Psoas muscle (tissue), 8 donors: ENCODE results near the gene LMX1A. TPM values are rescaled to one million over a fixed set of nuclear protein-coding genes. Genes with fewer than 3 reads are reported as not detected.

Experiments
- ATAC-seq, 4 donors: fragments of 200-7000 bp; cut with Tn5 transposase; one replicate each; pipeline ENCODE4 v1.9.1; 2020; ENCODE audit warnings: moderate library complexity in 3 of 4, mild to moderate bottlenecking in 2 of 4
- DNase-seq, 2 donors: peaks; one replicate each; pipeline ENCODE4 v3.0.0-alpha.2; 2020
- H3K27ac ChIP-seq: fragments of 200-600 bp; one replicate; pipeline ENCODE4 v1.8.0; 2022
- H3K27me3 ChIP-seq, 3 donors: fragments of 200-600 bp in 1 of 3; one replicate each; pipeline versions ENCODE4 v1.6.1 to v1.8.0; 2013 to 2022; ENCODE audit warnings: low read length in 2 of 3, mild to moderate bottlenecking in 2 of 3, moderate library complexity in 1 of 3; ENCODE audit not compliant: insufficient read depth in 3 of 3
- H3K36me3 ChIP-seq, 2 donors: fragments of 200-600 bp in 1 of 2; one replicate each; pipeline versions ENCODE4 v1.6.1 to v1.8.0; 2013 to 2022; ENCODE audit warnings: low read depth in 1 of 2, mild to moderate bottlenecking in 1 of 2, moderate library complexity in 1 of 2; ENCODE audit not compliant: insufficient read depth in 1 of 2
- H3K4me1 ChIP-seq: fragments of 200-600 bp; one replicate; pipeline ENCODE4 v1.8.0; 2022
- H3K4me3 ChIP-seq: fragments of 200-600 bp; one replicate; pipeline ENCODE4 v1.8.0; 2022; ENCODE audit warnings: mild to moderate bottlenecking
- H3K9me3 ChIP-seq: fragments of 200-600 bp; one replicate; pipeline ENCODE4 v1.8.0; 2022
- WGBS, 3 donors: extraction: QIAGEN DNeasy Blood & Tissue Kit; methylation state at CpG; one replicate each; pipeline versions ENCODE4 v1.1.6 to v1.1.7; 2013; 5-methylcytosine and 5-hydroxymethylcytosine counted together
- intact Hi-C, 2 donors: fragments of 100-400 bp; cut with DNase I; formaldehyde crosslinking; loops; one replicate each; pipeline versions ENCODE4 v1.11.0 to v1.14.2; 2022
- polyA plus RNA-seq, 3 donors: library from polyadenylated mRNA; stranded (reverse); fragments of 200-250 nt; gene quantifications; one replicate each; pipeline ENCODE4 v1.2.3, GENCODE V29; 2013
- total RNA-seq, 4 donors: library from RNA; stranded (reverse); fragmentation: NEBNext Ultra II Directional in 2 of 4; extraction: Animal tissue kit (Norgen Biotek cat#: 25700) in 2 of 4; gene quantifications; one replicate each; pipeline versions ENCODE4 v1.2.1 to v1.2.4, GENCODE V29; 2021 to 2023
- TF ChIP-seq, protein P1 (sequence below): fragments of 200-600 bp; IDR thresholded peaks from one replicate; pipeline ENCODE4 v1.8.0; 2022; ENCODE audit warnings: antibody characterized with exemption
- donor health status: healthy with polysubstance abuse.
- donor health status: DM: no; HTN: no; CAD: no; lungs with moderate emphysema.
- donor health status: Bipolar disorder and iron deficiency.
- donor health status: healthy.
- donor health status: DM: yes; HTN: yes; CAD: no.
- donor health status: DM: no; HTN: no; CAD: no.
- donor health status: DM: no; HTN: no; CAD: no.
- donor health status: DM: yes; HTN: yes; CAD: no.

The LMX1A gene
- total and polyA plus RNA-seq, 7 donors, result 0.04 to 0.36 (median 0.16) TPM; not detected in 3

DNA sequence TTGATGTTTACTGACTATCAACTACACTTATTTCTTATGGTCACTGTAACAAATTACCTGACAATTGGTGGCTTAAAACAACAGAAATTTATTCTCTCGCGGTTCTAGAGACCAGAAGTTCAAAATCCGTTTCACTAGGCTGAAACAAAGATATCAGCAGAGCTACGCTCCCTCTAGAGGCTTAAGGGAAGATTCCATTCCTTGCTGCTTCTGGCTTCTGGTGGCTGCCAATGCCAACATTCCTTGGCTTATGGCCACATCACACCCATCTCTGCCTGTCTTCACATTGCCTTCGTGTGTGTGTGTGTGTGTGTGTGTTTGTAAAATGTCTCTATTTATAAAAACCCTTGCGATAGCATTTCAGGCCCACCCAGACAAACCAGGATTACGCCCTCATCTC is 66.4 kb downstream of the LMX1A start:
- H3K27me3 ChIP-seq, result peaks cover 0 to 10% (median 1%) of the 10 kb centered on the region in 3 donors

DNA sequence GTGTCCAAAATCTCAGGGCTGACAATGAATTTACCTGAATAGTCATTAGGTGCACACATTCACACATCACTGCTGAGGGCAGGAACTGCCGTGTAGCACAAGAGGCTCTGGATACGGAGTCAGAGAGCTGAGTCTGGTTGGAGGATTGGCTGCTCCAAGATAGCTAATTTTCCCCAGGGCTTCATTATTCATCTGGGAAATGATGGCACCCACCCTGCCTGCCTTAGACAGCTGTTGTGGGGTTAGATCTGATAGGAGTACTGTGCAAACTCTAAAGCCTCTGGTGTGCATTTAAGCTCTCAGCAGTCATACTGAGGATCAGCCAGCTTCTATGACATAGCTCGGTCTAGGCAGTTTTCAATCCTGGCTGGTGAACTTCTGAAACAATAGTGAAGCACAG is 67.0 kb downstream of the LMX1A start:
- H3K27me3 ChIP-seq, result peaks cover 0 to 10% (median 1%) of the 10 kb centered on the region in 3 donors
- TF ChIP-seq, protein P1, sequence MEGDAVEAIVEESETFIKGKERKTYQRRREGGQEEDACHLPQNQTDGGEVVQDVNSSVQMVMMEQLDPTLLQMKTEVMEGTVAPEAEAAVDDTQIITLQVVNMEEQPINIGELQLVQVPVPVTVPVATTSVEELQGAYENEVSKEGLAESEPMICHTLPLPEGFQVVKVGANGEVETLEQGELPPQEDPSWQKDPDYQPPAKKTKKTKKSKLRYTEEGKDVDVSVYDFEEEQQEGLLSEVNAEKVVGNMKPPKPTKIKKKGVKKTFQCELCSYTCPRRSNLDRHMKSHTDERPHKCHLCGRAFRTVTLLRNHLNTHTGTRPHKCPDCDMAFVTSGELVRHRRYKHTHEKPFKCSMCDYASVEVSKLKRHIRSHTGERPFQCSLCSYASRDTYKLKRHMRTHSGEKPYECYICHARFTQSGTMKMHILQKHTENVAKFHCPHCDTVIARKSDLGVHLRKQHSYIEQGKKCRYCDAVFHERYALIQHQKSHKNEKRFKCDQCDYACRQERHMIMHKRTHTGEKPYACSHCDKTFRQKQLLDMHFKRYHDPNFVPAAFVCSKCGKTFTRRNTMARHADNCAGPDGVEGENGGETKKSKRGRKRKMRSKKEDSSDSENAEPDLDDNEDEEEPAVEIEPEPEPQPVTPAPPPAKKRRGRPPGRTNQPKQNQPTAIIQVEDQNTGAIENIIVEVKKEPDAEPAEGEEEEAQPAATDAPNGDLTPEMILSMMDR, result no peak

More for the DNA sequence above, 66.4 kb downstream of the LMX1A start:
- ATAC-seq (peak; percentile 28 to 83 (median 66)), DNase-seq (no peak)
- H3K36me3 ChIP-seq, result no peaks in the 10 kb centered on the region
- no peaks in the 10 kb centered on the region for H3K4me1 ChIP-seq
- no peak overlapping the region for H3K4me3 ChIP-seq
- 27 to 38% (median 34%) methylated on average over 7 of the region's 7 CpGs for WGBS, 3 donors
- no peak overlapping the region for H3K27ac ChIP-seq
- intact Hi-C loops, result loop anchor here in 1 of 2 donors (5.0 kb wide), 2 partner anchors 33 to 138 kb away; no protein-coding TSS in a partner anchor
- TF ChIP-seq, protein P1, result peak; percentile 29
- no peaks in the 10 kb centered on the region for H3K9me3 ChIP-seq

DNA sequence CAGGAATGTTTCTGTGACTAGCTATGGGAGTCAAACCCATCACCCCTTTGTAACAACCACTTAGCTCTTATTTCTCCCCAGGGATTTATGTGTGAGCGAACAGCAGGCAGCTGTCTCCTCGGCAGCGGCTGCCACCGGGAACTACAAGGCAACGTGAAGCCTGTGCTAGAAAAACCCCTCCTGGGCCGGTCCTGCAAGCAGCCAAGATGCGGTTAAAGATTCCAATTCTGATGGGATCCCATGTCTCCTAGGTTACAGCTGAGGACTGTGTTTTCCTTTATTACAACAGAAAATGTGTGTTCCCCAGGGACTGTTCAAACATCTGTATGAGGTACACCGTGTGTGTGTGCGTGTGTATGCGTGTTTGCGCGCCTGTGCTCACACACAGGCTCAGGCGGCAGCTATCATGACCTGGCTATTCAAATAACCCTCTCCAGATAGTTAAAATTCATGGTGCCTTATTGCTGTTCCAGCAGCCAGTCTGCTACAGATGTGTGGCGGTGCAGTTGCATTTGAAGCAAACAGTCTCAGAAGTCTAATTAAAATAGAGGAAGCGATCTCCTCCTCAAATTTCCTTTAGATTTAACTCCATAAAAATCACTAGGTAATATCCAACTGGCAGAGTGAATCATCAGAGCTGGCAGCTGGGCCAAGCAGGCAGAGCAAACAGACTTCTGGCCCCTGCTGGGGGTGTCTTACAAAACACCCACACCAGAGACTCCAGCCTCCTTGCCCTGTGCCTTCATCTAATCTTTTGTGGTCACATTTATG is 68.0 kb downstream of the LMX1A start:
- Histone ChIP-seq H3K9me3 (no peaks in the 10 kb centered on the region), H3K36me3 (no peaks in the 10 kb centered on the region), H3K4me3 (no peak overlapping the region), H3K27ac (no peak overlapping the region), H3K4me1 (no peaks in the 10 kb centered on the region), H3K27me3 (peaks cover 0 to 10% (median 1%) of the 10 kb centered on the region in 3 donors)
- DNase-seq, result peak in 1 of 2 donors; percentile 58
- 31 to 55% (median 42%) methylated on average over 15 of the region's 15 CpGs for WGBS, 3 donors
- ATAC-seq, result peak in 3 of 4 donors; percentile 25 to 56 (median 49)
- TF ChIP-seq, protein P1, result no peak
- intact Hi-C loops, result no loop called here

More for the DNA sequence above, 67.0 kb downstream of the LMX1A start:
- no peaks in the 10 kb centered on the region for H3K4me1 ChIP-seq
- no peaks in the 10 kb centered on the region for H3K36me3 ChIP-seq
- DNase-seq (no peak), ATAC-seq (no peak)
- H3K4me3 ChIP-seq, result no peak overlapping the region
- H3K9me3 ChIP-seq, result no peaks in the 10 kb centered on the region
- WGBS, 3 donors, result 52 to 66% (median 53%) methylated on average over 3 of the region's 3 CpGs
- H3K27ac ChIP-seq, result no peak overlapping the region
- intact Hi-C loops, result no loop called here

DNA sequence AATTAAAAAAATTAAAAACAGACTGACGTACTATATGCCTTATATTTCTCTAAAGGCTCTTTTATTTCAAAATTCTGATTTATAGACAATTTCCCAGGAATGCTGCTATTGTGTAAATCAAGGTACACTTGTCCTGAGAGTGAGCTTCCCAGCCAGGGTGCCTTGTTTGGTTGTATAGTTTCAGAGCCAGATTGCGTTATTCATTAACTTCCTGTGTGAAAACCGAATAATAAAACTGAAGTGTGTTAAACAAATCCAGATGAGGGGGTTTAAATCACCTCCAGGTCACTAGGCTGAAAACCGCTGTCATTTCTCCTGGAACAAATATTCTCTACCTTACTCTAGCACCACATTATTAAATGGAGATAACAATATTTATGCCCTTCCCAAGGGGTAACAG is 68.7 kb downstream of the LMX1A start:
- intact Hi-C loops, result no loop called here
- Histone ChIP-seq H3K4me3 (no peak overlapping the region), H3K27ac (no peak overlapping the region), H3K36me3 (no peaks in the 10 kb centered on the region), H3K9me3 (no peaks in the 10 kb centered on the region), H3K27me3 (peaks cover 0 to 10% (median 1%) of the 10 kb centered on the region in 3 donors), H3K4me1 (no peaks in the 10 kb centered on the region)
- DNase-seq, result no peak
- 74 to 76% (median 75%) methylated on average over 4 of the region's 4 CpGs for WGBS, 3 donors
- no peak for ATAC-seq
- TF ChIP-seq, protein P1, result no peak
